GM18499 (cell line): ENCODE results near the gene CDKN2A.

Experiments
- ATAC-seq: cut with Tn5 transposase; IDR thresholded peaks from one replicate; pipeline ENCODE4 v1.9.1; 2021; ENCODE audit warnings: moderate number of reproducible peaks; ENCODE audit not compliant: insufficient read depth, unreplicated experiment

The CDKN2A gene

GRCh38 chr9:21993893-21994555 lies at the start of gene CDKN2A:
Gene CDKN2A (minus strand): TSS chr9:21994392.
- peak; percentile 26 for ATAC-seq

- ATAC-seq, result no peak
These were observed 49.7 kb upstream of the CDKN2A start for GRCh38 chr9:22043928-22044327.

GRCh38 chr9:22041775-22042174 lies 47.6 kb upstream of the CDKN2A start:
- no peak for ATAC-seq

- ATAC-seq, result no peak
These were observed 47.2 kb upstream of the CDKN2A start for GRCh38 chr9:22041344-22041743.

- no peak for ATAC-seq
These were observed 46.6 kb upstream of the CDKN2A start for GRCh38 chr9:22040760-22041159.

- ATAC-seq, result no peak
These were observed 45.1 kb upstream of the CDKN2A start for GRCh38 chr9:22039258-22039657.

- ATAC-seq, result no peak
These were observed 43.9 kb upstream of the CDKN2A start for GRCh38 chr9:22037954-22038690.

- no peak for ATAC-seq
These were observed 42.9 kb upstream of the CDKN2A start for GRCh38 chr9:22036866-22037626.

GRCh38 chr9:22035591-22036011 lies 41.4 kb upstream of the CDKN2A start:
- ATAC-seq, result no peak

GRCh38 chr9:22033012-22033630 lies 38.9 kb upstream of the CDKN2A start:
- no peak for ATAC-seq

GRCh38 chr9:22031655-22032411 lies 37.6 kb upstream of the CDKN2A start:
- ATAC-seq, result no peak

GRCh38 chr9:22030101-22030598 lies 36.0 kb upstream of the CDKN2A start:
- ATAC-seq, result peak; percentile 92

- no peak for ATAC-seq
These were observed 35.0 kb upstream of the CDKN2A start for GRCh38 chr9:22029231-22029630.

- no peak for ATAC-seq
These were observed 34.2 kb upstream of the CDKN2A start for GRCh38 chr9:22028394-22028793.

- ATAC-seq, result no peak
These were observed 32.5 kb upstream of the CDKN2A start for GRCh38 chr9:22026696-22027095.

- ATAC-seq, result no peak
These were observed 28.2 kb upstream of the CDKN2A start for GRCh38 chr9:22022396-22022795.

- ATAC-seq, result no peak
These were observed 16.9 kb upstream of the CDKN2A start for GRCh38 chr9:22010866-22011625.

GRCh38 chr9:22009506-22009867 lies 15.3 kb upstream of the CDKN2A start:
- ATAC-seq, result peak; percentile 30
